ENCODE results near the gene KLHL29.

DNA sequence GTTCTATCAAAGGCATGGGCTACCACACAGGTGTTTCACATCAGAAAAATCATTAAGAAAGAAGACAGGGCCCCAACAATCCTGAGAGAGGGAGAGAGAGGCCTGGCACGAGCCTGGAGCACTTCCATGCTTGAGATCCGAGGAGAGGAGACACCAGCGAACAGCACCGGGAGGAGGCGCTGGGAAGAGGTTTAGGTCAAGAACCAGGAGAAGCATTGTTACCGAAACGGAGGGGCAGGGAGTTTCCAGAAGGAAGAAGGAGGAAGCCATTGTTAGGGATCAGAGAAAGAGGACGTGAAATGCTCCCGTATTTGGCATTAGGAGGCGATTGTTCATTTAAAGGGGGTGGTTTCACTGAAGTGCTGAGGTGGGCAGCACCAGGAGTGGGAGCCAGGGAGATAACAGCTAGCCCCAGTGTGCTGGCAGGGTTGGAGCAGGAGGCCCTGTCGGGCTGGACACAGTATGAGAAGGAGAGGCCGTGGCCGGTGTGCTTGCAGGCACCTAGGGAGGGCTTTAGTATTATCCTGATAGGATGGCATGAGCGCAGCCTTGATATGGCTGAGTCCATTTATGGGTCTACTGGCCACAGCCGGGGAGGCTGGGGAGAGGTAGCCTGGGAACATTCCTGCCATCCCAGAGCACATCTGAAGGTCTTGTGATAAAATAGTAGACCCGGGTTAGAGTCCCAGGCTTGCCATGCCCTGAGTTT, 244.9 kb downstream of the KLHL29 start:
- no peak for TF ChIP-seq POLR2A (IDR thresholded peaks at IDR 0.05)
- no peak for TF ChIP-seq EP300 (IDR thresholded peaks at IDR 0.05)
- TF ChIP-seq, protein P1, sequence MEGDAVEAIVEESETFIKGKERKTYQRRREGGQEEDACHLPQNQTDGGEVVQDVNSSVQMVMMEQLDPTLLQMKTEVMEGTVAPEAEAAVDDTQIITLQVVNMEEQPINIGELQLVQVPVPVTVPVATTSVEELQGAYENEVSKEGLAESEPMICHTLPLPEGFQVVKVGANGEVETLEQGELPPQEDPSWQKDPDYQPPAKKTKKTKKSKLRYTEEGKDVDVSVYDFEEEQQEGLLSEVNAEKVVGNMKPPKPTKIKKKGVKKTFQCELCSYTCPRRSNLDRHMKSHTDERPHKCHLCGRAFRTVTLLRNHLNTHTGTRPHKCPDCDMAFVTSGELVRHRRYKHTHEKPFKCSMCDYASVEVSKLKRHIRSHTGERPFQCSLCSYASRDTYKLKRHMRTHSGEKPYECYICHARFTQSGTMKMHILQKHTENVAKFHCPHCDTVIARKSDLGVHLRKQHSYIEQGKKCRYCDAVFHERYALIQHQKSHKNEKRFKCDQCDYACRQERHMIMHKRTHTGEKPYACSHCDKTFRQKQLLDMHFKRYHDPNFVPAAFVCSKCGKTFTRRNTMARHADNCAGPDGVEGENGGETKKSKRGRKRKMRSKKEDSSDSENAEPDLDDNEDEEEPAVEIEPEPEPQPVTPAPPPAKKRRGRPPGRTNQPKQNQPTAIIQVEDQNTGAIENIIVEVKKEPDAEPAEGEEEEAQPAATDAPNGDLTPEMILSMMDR (IDR thresholded peaks at IDR 0.05): no peak

Measured in tibial nerve (tissue), 4 donors.